MM.1S (cell line): ENCODE data around the gene CCDC51.

ENCODE experiments used
- CTCF ChIP-seq: fragments of 300-600 bp; sonication (generic); IDR thresholded peaks from 2 replicates; pipeline ENCODE4 v1.5.1; 2016; ENCODE audit warnings: antibody characterized with exemption, low read length, mixed read lengths
- EZH2 ChIP-seq: fragments of 300-600 bp; sonication (generic); optimal IDR thresholded peaks from 2 replicates; pipeline ENCODE3; 2017; ENCODE audit warnings: low read depth, mild to moderate bottlenecking, antibody characterized with exemption, low read length, mixed read lengths

DNA sequence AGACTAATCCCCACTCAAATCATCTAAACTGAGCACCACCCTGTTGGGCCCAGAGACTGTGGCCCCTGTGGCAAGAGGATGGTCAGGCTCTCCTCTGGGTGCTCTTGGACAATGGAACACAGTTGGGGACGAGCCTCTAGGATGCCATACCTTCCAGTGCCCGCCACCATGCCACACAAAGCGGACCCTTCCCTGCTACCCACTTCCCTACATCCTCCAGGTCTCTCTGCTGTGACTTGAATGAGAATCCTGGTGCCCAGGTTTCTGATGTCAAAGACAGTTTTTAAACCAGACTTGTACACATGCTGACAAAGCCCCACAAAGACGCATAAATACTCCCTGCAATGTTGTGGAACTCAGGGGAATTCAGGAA is 4.7 kb downstream of the CCDC51 start:
- TF ChIP-seq CTCF (no peak), EZH2 (no peak)
